Smooth muscle cell (in vitro differentiated cells): Measurements from ENCODE around the gene PRDM4. TPM values are rescaled to one million over a fixed set of nuclear protein-coding genes. Genes with fewer than 3 reads are reported as not detected.
A peak's percentile ranks its signal among the peaks of the same experiment; 100 is the strongest.

Experiments
- DNase-seq: peaks from one replicate; lab custom pipeline; 2025; ENCODE audit not compliant: unreplicated experiment; lab: John Stamatoyannopoulos, UW
- H2AFZ ChIP-seq: fragments of 200-600 bp; sonication (generic); 2 replicates; pipeline ENCODE4 v1.6.0; 2016; ENCODE audit warnings: antibody characterized with exemption, low read depth, mild to moderate bottlenecking
- H3F3A ChIP-seq: fragments of 200-600 bp; sonication (generic); 2 replicates; pipeline ENCODE4 v1.6.0; 2017; ENCODE audit warnings: antibody characterized with exemption, low read depth
- H3K27ac ChIP-seq: fragments of 200-600 bp; sonication (generic); 2 replicates; pipeline ENCODE4 v1.5.1; 2016; ENCODE audit warnings: low read depth, mild to moderate bottlenecking
- H3K27me3 ChIP-seq: fragments of 200-600 bp; sonication (generic); 2 replicates; pipeline ENCODE4 v1.6.1; 2016; ENCODE audit warnings: low read depth, mild to moderate bottlenecking
- H3K36me3 ChIP-seq: fragments of 200-600 bp; sonication (generic); 2 replicates; pipeline ENCODE4 v1.5.1; 2016; ENCODE audit warnings: low read depth
- H3K4me1 ChIP-seq: fragments of 200-600 bp; sonication (generic); 2 replicates; pipeline ENCODE4 v1.5.1; 2016; ENCODE audit warnings: low read depth
- H3K4me2 ChIP-seq: fragments of 200-600 bp; sonication (generic); 2 replicates; pipeline ENCODE4 v1.6.0; 2016; ENCODE audit warnings: mild to moderate bottlenecking
- H3K4me3 ChIP-seq: fragments of 200-600 bp; sonication (generic); 2 replicates; pipeline ENCODE4 v1.5.1; 2016; ENCODE audit warnings: mild to moderate bottlenecking
- H3K79me2 ChIP-seq: fragments of 200-600 bp; sonication (generic); 2 replicates; pipeline ENCODE4 v1.6.0; 2016; ENCODE audit warnings: low read depth, mild to moderate bottlenecking
- H3K9ac ChIP-seq: fragments of 200-600 bp; sonication (generic); 2 replicates; pipeline ENCODE4 v1.6.0; 2016; ENCODE audit warnings: low read depth
- H3K9me3 ChIP-seq: fragments of 200-600 bp; sonication (generic); replicated peaks from 2 replicates; pipeline ENCODE4 v1.5.1; 2016; ENCODE audit warnings: low read depth
- H4K20me1 ChIP-seq: fragments of 200-600 bp; sonication (generic); 2 replicates; pipeline ENCODE4 v1.6.0; 2016; ENCODE audit warnings: low read depth
- WGBS: methylation state at CpG from one replicate; pipeline ENCODE4 v1.1.7; 2016; ENCODE audit warnings: low lambda C conversion rate; 5-methylcytosine and 5-hydroxymethylcytosine counted together
- polyA plus RNA-seq: library from polyadenylated mRNA; unstranded; fragments of >200 nt; fragmentation: Nextera tagmentation; extraction: Ambion mirVana; gene quantifications from 2 replicates; pipeline ENCODE4 v1.2.1, GENCODE V29; 2016
- total RNA-seq: library from RNA; depleted of rRNA; stranded (reverse); fragments of >200 nt; gene quantifications from 2 replicates; pipeline ENCODE4 v1.2.3, GENCODE V29; 2014
- TF ChIP-seq, protein P1 (sequence below): fragments of 200-600 bp; sonication (generic); IDR thresholded peaks from 2 replicates; pipeline ENCODE4 v1.5.1; 2017; ENCODE audit warnings: borderline replicate concordance, mild to moderate bottlenecking, antibody characterized with exemption; ENCODE audit not compliant: insufficient read depth, poor library complexity, severe bottlenecking

The PRDM4 gene
- total and polyA plus RNA-seq, 2 experiments from 2014 or later, result 19.1 to 26.2 TPM

DNA sequence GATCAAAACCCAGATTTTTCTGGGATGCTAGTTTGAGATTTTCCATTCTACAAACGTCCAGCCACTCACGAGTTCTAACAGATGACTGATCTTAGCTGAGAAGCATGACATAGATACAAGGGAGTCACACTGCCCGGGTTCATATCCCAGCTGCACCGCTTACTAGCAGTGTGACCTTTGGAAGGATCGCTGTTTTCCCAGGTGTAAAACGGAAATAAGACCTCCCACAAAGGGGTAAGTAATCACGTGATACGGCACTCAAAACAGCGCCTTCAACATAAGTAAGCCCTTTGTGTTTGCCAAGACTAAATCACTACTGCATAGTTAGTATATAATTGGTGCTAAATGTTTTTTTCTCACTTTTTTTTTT, 76.0 kb downstream of the PRDM4 start:
- Histone ChIP-seq H3K9ac (peak overlapping the region; percentile 88), H2AFZ (peak overlapping the region; percentile 78), H3K36me3 (peaks cover 13% of the 10 kb centered on the region), H3K79me2 (peaks cover 21% of the 10 kb centered on the region), H3K4me1 (peaks cover 8% of the 10 kb centered on the region), H3K4me3 (peak overlapping the region; percentile 69), H3F3A (no peaks in the 10 kb centered on the region), H3K27ac (peak overlapping the region; percentile 71), H3K9me3 (no peaks in the 10 kb centered on the region), H3K27me3 (no peaks in the 10 kb centered on the region), H3K4me2 (peak overlapping the region; percentile 98), H4K20me1 (no peaks in the 10 kb centered on the region)
- WGBS, result 26% methylated on average over 9 of the region's 9 CpGs
- TF ChIP-seq, protein P1, sequence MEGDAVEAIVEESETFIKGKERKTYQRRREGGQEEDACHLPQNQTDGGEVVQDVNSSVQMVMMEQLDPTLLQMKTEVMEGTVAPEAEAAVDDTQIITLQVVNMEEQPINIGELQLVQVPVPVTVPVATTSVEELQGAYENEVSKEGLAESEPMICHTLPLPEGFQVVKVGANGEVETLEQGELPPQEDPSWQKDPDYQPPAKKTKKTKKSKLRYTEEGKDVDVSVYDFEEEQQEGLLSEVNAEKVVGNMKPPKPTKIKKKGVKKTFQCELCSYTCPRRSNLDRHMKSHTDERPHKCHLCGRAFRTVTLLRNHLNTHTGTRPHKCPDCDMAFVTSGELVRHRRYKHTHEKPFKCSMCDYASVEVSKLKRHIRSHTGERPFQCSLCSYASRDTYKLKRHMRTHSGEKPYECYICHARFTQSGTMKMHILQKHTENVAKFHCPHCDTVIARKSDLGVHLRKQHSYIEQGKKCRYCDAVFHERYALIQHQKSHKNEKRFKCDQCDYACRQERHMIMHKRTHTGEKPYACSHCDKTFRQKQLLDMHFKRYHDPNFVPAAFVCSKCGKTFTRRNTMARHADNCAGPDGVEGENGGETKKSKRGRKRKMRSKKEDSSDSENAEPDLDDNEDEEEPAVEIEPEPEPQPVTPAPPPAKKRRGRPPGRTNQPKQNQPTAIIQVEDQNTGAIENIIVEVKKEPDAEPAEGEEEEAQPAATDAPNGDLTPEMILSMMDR, result no peak
- DNase-seq, result no peak

DNA sequence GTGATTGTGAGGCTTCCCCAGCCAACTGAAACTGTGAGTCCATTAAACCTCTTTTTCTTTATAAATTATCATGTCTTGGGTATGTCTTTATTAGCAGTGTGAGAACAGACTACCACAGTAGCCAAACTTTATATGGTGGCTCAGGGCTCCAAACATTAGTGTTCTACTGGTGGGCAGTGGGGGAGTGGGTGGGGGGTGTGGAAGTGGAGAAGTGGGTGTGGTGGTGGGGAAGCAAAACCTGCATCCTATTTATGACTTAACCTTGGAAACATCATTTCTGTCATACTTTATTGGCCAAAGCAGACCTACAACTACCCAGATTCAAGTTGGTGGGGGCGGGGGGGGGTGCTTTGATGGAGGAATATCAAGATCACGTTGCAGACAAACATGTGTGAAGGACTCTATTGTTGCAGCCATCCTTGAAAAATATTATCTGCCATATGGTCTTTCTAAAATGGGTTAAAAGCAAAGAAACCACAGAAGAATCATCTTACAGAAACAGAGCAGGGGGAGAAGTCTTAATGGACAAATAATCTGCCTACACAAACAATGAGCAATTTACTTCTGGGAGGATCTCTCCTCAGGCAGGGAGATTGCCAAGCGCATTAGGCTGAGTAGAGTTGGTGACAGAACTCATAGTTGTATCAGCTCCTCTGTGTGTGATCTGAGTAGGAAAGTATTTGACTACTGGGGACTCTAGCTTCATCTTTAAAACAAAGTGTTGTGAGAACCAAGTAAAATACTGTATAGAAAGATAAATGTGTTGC, 76.7 kb downstream of the PRDM4 start:
- H2AFZ ChIP-seq, result peak overlapping the region; percentile 78
- H4K20me1 ChIP-seq, result no peaks in the 10 kb centered on the region
- no peaks in the 10 kb centered on the region for H3K9me3 ChIP-seq
- TF ChIP-seq, protein P1, result no peak
- H3K4me1 ChIP-seq, result peaks cover 8% of the 10 kb centered on the region
- H3K36me3 ChIP-seq, result peaks cover 7% of the 10 kb centered on the region
- H3K4me2 ChIP-seq, result peak overlapping the region; percentile 98
- H3K4me3 ChIP-seq, result no peak overlapping the region
- peak overlapping the region; percentile 88 for H3K9ac ChIP-seq
- DNase-seq, result no peak
- no peaks in the 10 kb centered on the region for H3F3A ChIP-seq
- peak overlapping the region; percentile 71 for H3K27ac ChIP-seq
- H3K27me3 ChIP-seq, result no peaks in the 10 kb centered on the region
- peaks cover 21% of the 10 kb centered on the region for H3K79me2 ChIP-seq
- 54% methylated on average over 3 of the region's 3 CpGs for WGBS

Other genes starting within 250 kb of the PRDM4 start
- gene PWP1, start 75.3 kb downstream of the PRDM4 start, total RNA-seq, result 59.6 and 77.9 TPM in 2 replicates
- 68.3 and 75.1 TPM in 2 replicates for gene PWP1, start 75.3 kb downstream of the PRDM4 start, polyA plus RNA-seq
- gene ASCL4, start 13.6 kb upstream of the PRDM4 start, total RNA-seq, result not detected in 2 replicates
- gene ASCL4, start 13.6 kb upstream of the PRDM4 start, polyA plus RNA-seq, result 0.38 TPM in 1 of 2 replicates, not detected in the other